HG03108 (cell line): ENCODE data around the gene PAWR.
"Not testable (repeated sequence)": the region's sequence is repeated elsewhere in the genome, so short reads cannot be mapped to it uniquely, and the experiment has no call there.

Experiments
- ATAC-seq: cut with Tn5 transposase; IDR thresholded peaks from one replicate; pipeline ENCODE4 v1.9.1; 2021; ENCODE audit warnings: moderate library complexity; ENCODE audit not compliant: unreplicated experiment

Gene PAWR

GRCh38 chr12:79687711-79688260 is 3.0 kb downstream of the PAWR start:
- ATAC-seq: no peak

GRCh38 chr12:79686171-79686570 is 4.6 kb downstream of the PAWR start:
- ATAC-seq: no peak

- ATAC-seq: no peak
Measured at GRCh38 chr12:79685068-79685467, 5.7 kb downstream of the PAWR start.

GRCh38 chr12:79684338-79684737 is 6.4 kb downstream of the PAWR start:
- ATAC-seq: not testable (repeated sequence)

- ATAC-seq: no peak
Measured at GRCh38 chr12:79682593-79682992, 8.2 kb downstream of the PAWR start.

- ATAC-seq: no peak
Measured at GRCh38 chr12:79681008-79681590, 9.7 kb downstream of the PAWR start.

GRCh38 chr12:79680051-79680450 is 10.7 kb downstream of the PAWR start:
- no peak for ATAC-seq

- no peak for ATAC-seq
Measured at GRCh38 chr12:79678306-79678705, 12.5 kb downstream of the PAWR start.

- ATAC-seq: no peak
Measured at GRCh38 chr12:79677672-79678071, 13.1 kb downstream of the PAWR start.

GRCh38 chr12:79676579-79676978 is 14.2 kb downstream of the PAWR start:
- no peak for ATAC-seq

GRCh38 chr12:79674629-79675028 is 16.1 kb downstream of the PAWR start:
- no peak for ATAC-seq

- no peak for ATAC-seq
Measured at GRCh38 chr12:79673354-79673753, 17.4 kb downstream of the PAWR start.

- ATAC-seq: no peak
Measured at GRCh38 chr12:79668113-79668512, 22.7 kb downstream of the PAWR start.

- no peak for ATAC-seq
Measured at GRCh38 chr12:79665212-79665887, 25.4 kb downstream of the PAWR start.

- no peak for ATAC-seq
Measured at GRCh38 chr12:79664518-79664917, 26.2 kb downstream of the PAWR start.

GRCh38 chr12:79662046-79662811 is 28.5 kb downstream of the PAWR start:
- no peak for ATAC-seq

GRCh38 chr12:79661629-79662028 is 29.1 kb downstream of the PAWR start:
- ATAC-seq: no peak

- ATAC-seq: no peak
Measured at GRCh38 chr12:79659961-79660431, 30.8 kb downstream of the PAWR start.

- no peak for ATAC-seq
Measured at GRCh38 chr12:79658221-79658620, 32.5 kb downstream of the PAWR start.

- no peak for ATAC-seq
Measured at GRCh38 chr12:79657136-79657535, 33.6 kb downstream of the PAWR start.

- no peak for ATAC-seq
Measured at GRCh38 chr12:79655036-79655435, 35.7 kb downstream of the PAWR start.

GRCh38 chr12:79652521-79652920 is 38.2 kb downstream of the PAWR start:
- no peak for ATAC-seq
